Fibroblast of skin of abdomen (primary cell): Measurements from ENCODE around the gene DNAJA3.
A peak's percentile ranks its signal among the peaks of the same experiment; 100 is the strongest.
"Not testable (repeated sequence)": the region's sequence is repeated elsewhere in the genome, so short reads cannot be mapped to it uniquely, and the experiment has no call there.

Source experiments
- DNase-seq: peaks from one replicate; pipeline ENCODE4 v3.0.0-alpha.2; 2013

The DNAJA3 gene

GRCh38 chr16:4387781-4388180, 37.9 kb upstream of the DNAJA3 start:
- DNase-seq = no peak

GRCh38 chr16:4388271-4389021, 37.2 kb upstream of the DNAJA3 start:
- DNase-seq = no peak

- no peak for DNase-seq
These were observed 36.4 kb upstream of the DNAJA3 start for GRCh38 chr16:4389051-4389955.

- no peak for DNase-seq
These were observed 35.1 kb upstream of the DNAJA3 start for GRCh38 chr16:4390266-4391260.

- no peak for DNase-seq
These were observed 33.9 kb upstream of the DNAJA3 start for GRCh38 chr16:4391631-4392381.

- peak; percentile 95 for DNase-seq
These were observed 33.1 kb upstream of the DNAJA3 start for GRCh38 chr16:4392382-4393239.

GRCh38 chr16:4393240-4393600, 32.4 kb upstream of the DNAJA3 start:
- no peak for DNase-seq

GRCh38 chr16:4393850-4394249, 31.8 kb upstream of the DNAJA3 start:
- not testable (repeated sequence) for DNase-seq

- DNase-seq = no peak
These were observed 30.5 kb upstream of the DNAJA3 start for GRCh38 chr16:4395055-4395726.

GRCh38 chr16:4399001-4399730, 26.5 kb upstream of the DNAJA3 start:
- no peak for DNase-seq

- DNase-seq = no peak
These were observed 24.6 kb upstream of the DNAJA3 start for GRCh38 chr16:4401094-4401501.

GRCh38 chr16:4401510-4401909, 24.2 kb upstream of the DNAJA3 start:
- no peak for DNase-seq

GRCh38 chr16:4402439-4403132, 23.1 kb upstream of the DNAJA3 start:
- DNase-seq = peak; percentile 72

- no peak for DNase-seq
These were observed 22.3 kb upstream of the DNAJA3 start for GRCh38 chr16:4403133-4403949.

- DNase-seq = peak; percentile 24
These were observed 21.3 kb upstream of the DNAJA3 start for GRCh38 chr16:4404247-4404966.

GRCh38 chr16:4404967-4405696, 20.5 kb upstream of the DNAJA3 start:
- no peak for DNase-seq
